Prostate gland (tissue), 2 donors: ENCODE data around the gene RING1. TPM values are rescaled to one million over a fixed set of nuclear protein-coding genes. Genes with fewer than 3 reads are reported as not detected.

Source experiments
- DNase-seq: peaks from one replicate; pipeline ENCODE4 v3.0.0-alpha.2; 2019; ENCODE audit warnings: low spot score
- H3K27ac ChIP-seq, 2 donors: fragments of 200-600 bp; sonication (generic); 2 replicates each; pipeline ENCODE4 v1.5.1; 2017 to 2019
- H3K27me3 ChIP-seq: fragments of 200-600 bp; sonication (generic); replicated peaks from 2 replicates; pipeline ENCODE4 v1.5.1; 2019; ENCODE audit not compliant: insufficient read depth
- H3K36me3 ChIP-seq, 2 donors: fragments of 200-600 bp; sonication (generic); 1 replicate in 1 of 2; 2 replicates in 1 of 2; pipeline versions ENCODE4 v1.5.1 to v1.8.1; 2017 to 2019
- H3K4me1 ChIP-seq: fragments of 200-600 bp; sonication (generic); replicated peaks from 2 replicates; pipeline ENCODE4 v1.5.1; 2019
- H3K4me3 ChIP-seq, 2 donors: fragments of 200-600 bp; sonication (generic); 2 replicates each; pipeline ENCODE4 v1.5.1; 2017 to 2019
- H3K9me3 ChIP-seq: fragments of 200-600 bp; sonication (generic); 2 replicates; pipeline ENCODE4 v1.5.1; 2017
- CTCF ChIP-seq, 4 experiments: fragments of 200-600 bp in 2 of 4; fragments of 450-650 bp in 2 of 4; sonication (generic) in 2 of 4; IDR thresholded peaks; 1 replicate in 3 of 4; 2 replicates in 1 of 4; pipeline ENCODE4 v1.5.1; 2016 to 2019; ENCODE audit warnings: antibody characterized with exemption in 4 of 4, mild to moderate bottlenecking in 2 of 4, moderate library complexity in 2 of 4
- POLR2A ChIP-seq: fragments of 450-650 bp; IDR thresholded peaks from one replicate; pipeline ENCODE4 v1.6.1; 2016; ENCODE audit warnings: antibody characterized with exemption, mild to moderate bottlenecking
- POLR2AphosphoS5 ChIP-seq: sonication (generic); formaldehyde crosslinking; IDR thresholded peaks from one replicate; pipeline ENCODE4 v1.6.1; 2017; ENCODE audit warnings: antibody characterized with exemption
- WGBS: methylation state at CpG from one replicate; pipeline ENCODE4 v1.1.5; 2018; 5-methylcytosine and 5-hydroxymethylcytosine counted together
- intact Hi-C: fragments of 100-400 bp; cut with DNase I; formaldehyde crosslinking; loops from one replicate; pipeline ENCODE4 v1.14.2; 2022
- total RNA-seq, 2 donors: library from RNA; depleted of rRNA; stranded (reverse); fragments of >200 nt; gene quantifications; one replicate each; pipeline ENCODE4 v1.1.0, GENCODE V29; 2016

Gene RING1
- total RNA-seq, 2 donors from 2014 or later = 23.9 to 30.8 TPM

- intact Hi-C loops = no loop called here
- H3K36me3 ChIP-seq = no peaks in the 10 kb centered on the region
- no peaks in the 10 kb centered on the region for H3K4me1 ChIP-seq
- WGBS = 63% methylated on average over 2 of the region's 2 CpGs
- H3K9me3 ChIP-seq = no peaks in the 10 kb centered on the region
- no peak for DNase-seq
- H3K27me3 ChIP-seq = peaks cover 5% of the 10 kb centered on the region
- H3K27ac ChIP-seq = no peak overlapping the region
- H3K4me3 ChIP-seq = no peak overlapping the region
- TF ChIP-seq POLR2AphosphoS5 = no peak
- no peak for TF ChIP-seq CTCF (IDR thresholded peaks at IDR 0.05)
- no peak for TF ChIP-seq POLR2A
These were observed 29.4 kb downstream of the RING1 start for GRCh38 chr6:33237741-33238140.

- WGBS = 53% methylated on average over 3 of the region's 3 CpGs
- peaks cover 2% of the 10 kb centered on the region for H3K27me3 ChIP-seq
- TF ChIP-seq CTCF (IDR thresholded peaks at IDR 0.05) = no peak
- TF ChIP-seq POLR2AphosphoS5 = no peak
- no peak for TF ChIP-seq POLR2A
These were observed 33.7 kb downstream of the RING1 start for GRCh38 chr6:33241968-33242367.

GRCh38 chr6:33243476-33243875 lies 35.2 kb downstream of the RING1 start:
- Histone ChIP-seq H3K36me3 (no peaks in the 10 kb centered on the region), H3K4me1 (no peaks in the 10 kb centered on the region), H3K9me3 (no peaks in the 10 kb centered on the region), H3K27ac (no peak overlapping the region), H3K27me3 (peaks cover 2% of the 10 kb centered on the region), H3K4me3 (no peak overlapping the region)
- no peak for DNase-seq
- intact Hi-C loops = loop anchor here (10.0 kb wide), 1 partner anchor 119 kb away; no protein-coding TSS in a partner anchor
- 44% methylated on average over 1 of the region's 1 CpG for WGBS
- TF ChIP-seq POLR2A (no peak), CTCF (IDR thresholded peaks at IDR 0.05) (no peak), POLR2AphosphoS5 (no peak)

More at GRCh38 chr6:33241968-33242367, 33.7 kb downstream of the RING1 start:
- H3K27ac ChIP-seq = no peak overlapping the region
- intact Hi-C loops = loop anchor here (10.0 kb wide), 1 partner anchor 117 kb away; no protein-coding TSS in a partner anchor
- no peaks in the 10 kb centered on the region for H3K9me3 ChIP-seq
- H3K4me3 ChIP-seq = no peak overlapping the region
- no peaks in the 10 kb centered on the region for H3K36me3 ChIP-seq
- DNase-seq = no peak
- no peaks in the 10 kb centered on the region for H3K4me1 ChIP-seq

- 1% methylated on average over 28 of the region's 28 CpGs for WGBS
- Histone ChIP-seq H3K27me3 (no peaks in the 10 kb centered on the region), H3K4me1 (no peaks in the 10 kb centered on the region), H3K36me3 (no peaks in the 10 kb centered on the region), H3K4me3 (peak overlapping the region; percentile 41 to 44), H3K27ac (peak overlapping the region; percentile 88 to 91), H3K9me3 (no peaks in the 10 kb centered on the region)
- peak; percentile 71 for TF ChIP-seq POLR2AphosphoS5
- no peak for TF ChIP-seq POLR2A
- peak; percentile 89 to 98 (median 94) for TF ChIP-seq CTCF (IDR thresholded peaks at IDR 0.05)
- intact Hi-C loops = loop anchor here (1.0 to 10.0 kb wide), 4 partner anchors 47 to 233 kb away; partner anchors contain the start of genes RXRB and SLC39A7
- DNase-seq = peak; percentile 88
These were observed 39.8 kb downstream of the RING1 start for GRCh38 chr6:33247977-33248642.

GRCh38 chr6:33248643-33248931 lies 40.3 kb downstream of the RING1 start:
- 0% methylated on average over 18 of the region's 18 CpGs for WGBS
- no peak for DNase-seq
- Histone ChIP-seq H3K4me1 (no peaks in the 10 kb centered on the region), H3K36me3 (no peaks in the 10 kb centered on the region), H3K27me3 (no peaks in the 10 kb centered on the region), H3K9me3 (no peaks in the 10 kb centered on the region), H3K4me3 (peak overlapping the region; percentile 41 to 44), H3K27ac (peak overlapping the region; percentile 88 to 91)
- TF ChIP-seq CTCF (IDR thresholded peaks at IDR 0.05) (no peak), POLR2AphosphoS5 (no peak)
- intact Hi-C loops = loop anchor here (1.0 to 10.0 kb wide), 4 partner anchors 48 to 234 kb away; partner anchors contain the start of genes RXRB and SLC39A7
